Bone marrow (tissue), 2 donors: ENCODE measurements around the gene MPPED1.

Source experiments
- DNase-seq, 2 donors: peaks; one replicate each; lab custom pipeline; 2025; lab: John Stamatoyannopoulos, UW

Gene MPPED1

DNA sequence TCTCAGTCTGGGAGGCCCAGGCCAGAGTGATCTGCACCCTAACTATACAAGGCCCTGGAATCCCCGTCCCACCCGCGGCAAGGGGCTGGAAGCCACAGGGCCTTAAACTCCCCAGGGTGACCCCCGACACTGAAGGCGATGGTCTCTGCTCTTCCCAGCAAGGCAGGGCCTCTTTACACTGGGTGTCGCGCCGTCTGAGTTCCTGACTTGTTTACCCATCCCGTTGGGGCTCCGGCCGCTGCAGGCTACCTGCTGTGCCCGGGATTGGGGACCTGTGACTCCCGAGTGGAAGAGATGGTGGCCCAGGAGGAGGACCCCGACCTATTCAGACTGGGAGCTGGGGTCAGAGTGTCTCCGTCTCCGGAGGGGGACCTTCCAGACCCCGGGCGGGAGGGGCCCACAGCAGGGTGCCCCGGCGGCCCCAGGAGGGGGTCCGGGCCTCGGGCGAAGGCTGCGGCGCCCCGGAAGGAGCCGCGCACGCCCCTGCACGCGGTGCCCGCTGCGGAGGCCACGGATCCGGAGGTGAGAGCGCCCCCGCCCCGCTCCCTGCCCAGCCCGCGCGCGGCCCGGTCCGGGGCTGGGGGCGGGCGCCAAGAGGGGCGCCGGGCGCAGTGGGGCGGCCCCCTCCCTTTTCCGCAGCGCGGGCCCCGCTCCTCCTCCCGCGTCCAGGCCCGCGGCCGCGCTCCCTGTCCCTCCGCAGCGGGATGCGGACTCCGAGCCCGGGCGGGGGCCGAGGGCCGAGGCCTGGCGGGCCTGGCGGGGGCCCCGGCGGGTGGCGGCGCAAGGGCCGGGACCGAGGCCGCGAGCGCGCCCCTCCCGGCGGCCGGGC is 560 bp upstream of the MPPED1 start:
- DNase-seq: no peak

DNA sequence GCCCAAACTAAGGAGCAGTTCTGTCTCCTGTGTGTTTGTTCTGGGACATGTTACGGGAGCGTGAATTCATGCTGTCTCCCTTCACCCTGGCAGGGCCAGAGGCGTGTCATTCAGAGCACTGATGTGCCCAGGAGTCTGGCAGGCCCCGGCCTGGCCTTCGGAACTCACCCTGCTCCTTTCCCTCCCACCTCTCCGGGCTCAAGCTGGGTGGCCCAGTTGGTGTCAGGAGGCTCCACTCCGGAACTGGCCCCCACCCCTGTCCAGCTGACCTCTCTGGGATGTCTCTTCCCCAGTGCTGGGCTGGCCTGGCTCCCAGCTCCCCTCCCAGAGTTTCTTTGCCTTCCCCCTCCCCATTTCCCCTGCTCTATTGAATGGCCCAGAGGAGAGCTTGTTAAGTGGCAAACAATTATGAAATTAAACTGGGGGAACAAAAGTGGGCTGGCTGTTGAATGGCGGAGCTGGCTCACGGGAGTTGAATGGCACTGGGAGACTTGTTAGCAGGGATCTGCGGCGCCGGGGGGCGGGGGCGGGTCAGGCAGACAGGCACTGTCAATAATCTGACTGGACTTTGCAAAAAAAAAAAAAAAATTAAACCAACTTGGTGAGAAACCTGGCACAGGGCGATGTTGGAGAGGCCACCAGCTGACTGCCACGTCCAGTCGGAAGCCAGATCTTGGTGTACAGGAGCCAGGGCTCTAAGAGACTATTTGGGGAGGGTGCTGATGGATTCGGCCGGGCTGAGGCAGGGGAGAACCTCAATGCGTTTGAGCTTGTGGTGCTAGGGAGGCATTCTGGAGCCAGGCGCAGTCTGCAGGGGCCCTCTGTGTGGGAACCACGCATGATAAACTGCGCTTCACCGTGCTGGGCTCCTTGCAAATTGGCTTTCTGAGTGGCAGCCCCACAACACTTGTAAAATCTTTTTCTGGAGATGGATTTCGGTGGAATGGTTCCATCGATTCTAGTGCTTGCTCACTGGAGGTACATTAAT is 1.3 kb downstream of the MPPED1 start:
- no peak for DNase-seq

DNA sequence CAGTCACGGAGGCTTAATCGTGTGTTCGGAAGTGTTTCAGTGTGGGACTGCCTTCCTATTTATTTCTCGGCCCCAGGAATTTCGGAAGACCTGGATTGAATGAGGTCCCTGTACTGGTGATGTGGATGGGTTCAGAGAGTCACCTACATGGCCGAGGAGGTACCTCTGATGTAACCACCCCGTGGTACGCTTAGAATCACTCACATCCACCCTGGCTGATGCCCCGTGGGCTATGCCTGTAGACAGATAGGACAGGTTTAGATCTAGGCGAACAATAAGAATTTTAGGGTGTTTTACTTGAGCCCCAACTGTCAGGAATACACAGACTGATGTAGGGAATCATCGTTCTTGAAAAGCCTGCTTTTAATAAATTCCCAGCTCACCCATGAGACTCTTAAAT is 2.0 kb downstream of the MPPED1 start:
- DNase-seq: no peak

DNA sequence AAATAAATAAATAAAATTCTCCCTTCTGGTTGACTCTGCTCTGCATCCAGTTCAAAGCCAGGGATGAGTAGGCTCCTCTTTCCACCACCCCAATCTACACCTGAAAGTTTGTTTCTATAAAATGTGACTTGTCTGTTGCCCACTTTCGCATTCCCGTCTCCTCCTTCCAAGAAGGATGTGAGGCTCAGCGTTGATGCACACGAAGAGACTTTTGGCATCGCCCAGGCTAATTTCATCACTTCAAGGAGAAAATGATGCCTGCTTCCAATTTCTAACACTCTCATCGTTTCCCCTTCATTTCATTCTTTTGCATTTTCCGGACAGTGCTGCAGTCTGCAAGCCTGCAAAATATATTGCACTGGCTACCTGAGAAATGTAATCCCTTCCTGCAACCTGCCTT is 3.9 kb downstream of the MPPED1 start:
- DNase-seq: no peak

DNA sequence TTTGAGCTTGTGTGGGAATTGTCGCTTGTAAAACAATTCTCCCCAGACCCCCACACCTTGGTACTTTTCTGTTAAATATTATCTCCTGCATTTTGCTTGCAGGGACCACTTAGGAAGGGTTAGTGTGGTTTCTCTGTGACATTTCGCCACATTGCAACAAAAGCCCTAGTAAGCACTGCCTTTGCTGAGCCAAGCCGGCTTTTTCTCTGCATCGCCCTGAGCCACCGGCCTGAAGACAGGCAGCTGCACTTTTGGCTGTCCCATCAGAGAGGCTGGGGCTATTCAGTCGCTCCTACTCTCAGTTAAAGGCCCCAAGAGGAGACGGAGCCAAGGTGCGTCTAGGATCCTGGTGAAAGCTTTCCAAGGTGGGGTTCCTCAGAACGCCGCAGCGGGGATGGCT is 5.7 kb downstream of the MPPED1 start:
- no peak for DNase-seq

DNA sequence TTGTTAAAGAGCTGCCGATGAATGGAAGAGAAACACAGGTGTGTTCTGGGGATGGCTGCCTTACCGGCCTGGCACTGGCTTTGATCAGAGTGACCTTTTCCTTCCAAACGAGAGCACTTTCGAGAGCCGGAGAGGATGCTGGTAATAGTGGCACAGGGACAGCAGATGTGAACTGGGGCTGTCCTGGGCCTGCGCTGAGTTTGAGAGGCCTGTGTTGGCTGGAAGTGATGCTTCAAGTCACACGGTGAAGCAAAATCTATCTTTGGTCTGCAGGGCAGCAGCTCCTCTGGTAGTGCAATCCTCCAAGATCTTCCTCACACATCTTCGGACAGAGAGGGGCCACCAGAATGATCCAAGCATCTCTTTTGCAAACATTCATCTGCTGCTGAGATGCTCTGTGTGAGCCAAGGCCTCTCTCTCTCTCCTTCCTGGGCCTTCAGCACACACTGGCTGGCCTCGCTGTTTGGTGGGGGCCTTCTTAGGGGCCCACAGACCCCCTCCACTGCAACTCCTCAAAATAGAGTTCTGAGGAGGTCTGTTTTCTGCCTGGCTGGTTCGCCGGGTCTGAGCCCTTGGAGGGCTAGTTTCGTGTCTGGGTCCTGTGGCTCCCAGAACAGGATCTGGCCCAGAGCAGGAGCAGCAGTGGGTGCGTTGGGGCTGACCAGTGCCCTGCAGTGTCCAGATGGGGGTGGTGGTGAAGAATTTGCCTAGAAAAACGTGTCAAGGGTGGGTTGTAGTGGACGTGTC is 6.4 kb downstream of the MPPED1 start:
- DNase-seq: no peak

DNA sequence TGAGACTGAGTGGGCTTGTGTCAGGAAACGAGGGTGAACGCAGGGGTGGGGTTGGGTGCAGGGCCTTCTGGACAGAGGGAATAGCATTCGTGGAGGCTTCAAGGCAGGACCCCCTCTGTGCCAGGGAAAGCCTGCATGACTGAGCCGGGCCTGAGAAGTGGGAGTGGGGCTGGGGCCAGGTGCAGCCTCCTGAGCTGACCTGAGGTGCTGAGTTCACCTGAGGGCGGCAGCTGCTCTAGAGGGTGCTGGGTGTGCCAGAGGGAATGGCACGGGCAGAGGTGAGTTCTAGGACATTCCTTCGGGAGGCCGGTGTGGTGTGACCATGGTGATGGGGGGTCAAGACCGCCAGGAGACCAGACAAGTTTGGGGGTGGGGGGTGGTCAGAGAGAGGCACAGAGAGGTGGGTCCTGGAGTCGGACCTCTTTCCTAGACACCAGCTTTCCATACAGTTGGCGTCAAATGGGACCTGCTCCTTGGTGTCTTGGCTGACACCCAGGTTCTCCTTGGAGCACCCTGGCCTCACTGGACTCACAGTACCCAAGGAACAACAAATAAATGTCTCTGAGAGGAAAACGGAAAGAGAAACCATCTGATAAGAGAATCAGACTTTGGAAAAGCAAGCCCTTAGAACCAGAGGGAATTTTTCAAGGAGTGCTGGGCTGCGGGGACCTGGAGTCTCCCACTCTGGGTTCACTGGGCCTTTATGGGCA is 7.7 kb downstream of the MPPED1 start:
- no peak for DNase-seq

DNA sequence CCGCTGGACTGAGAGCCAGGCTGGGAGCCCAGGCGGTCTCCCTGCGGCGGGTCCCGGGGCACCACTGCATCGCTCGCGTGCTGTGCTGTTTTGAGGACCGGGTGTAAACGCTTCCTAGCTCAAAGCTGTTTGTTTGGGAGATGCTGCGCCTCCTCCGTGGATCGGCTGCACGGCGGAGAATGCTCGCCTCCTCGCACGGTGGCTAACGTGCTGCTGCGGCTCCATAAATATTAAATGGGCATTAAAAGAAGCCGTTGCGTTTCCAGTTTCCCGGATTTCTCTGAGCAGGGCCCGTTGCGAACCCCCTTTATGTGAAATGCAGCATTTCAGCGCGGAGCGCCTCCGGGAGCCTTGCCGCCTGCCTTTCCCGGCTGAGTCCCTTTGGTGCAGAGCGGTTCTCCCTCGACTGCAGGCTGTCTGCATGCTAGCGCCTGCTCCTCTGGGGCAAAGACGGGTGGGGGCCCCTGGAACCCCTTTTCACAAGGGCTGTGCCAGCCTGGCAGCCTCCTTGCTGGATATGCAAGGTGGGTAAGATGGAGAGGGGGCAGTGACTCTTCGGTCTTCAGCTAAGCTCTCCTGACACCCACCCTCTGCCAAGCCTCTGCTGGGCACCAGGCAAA is 9.3 kb downstream of the MPPED1 start:
- DNase-seq: no peak

DNA sequence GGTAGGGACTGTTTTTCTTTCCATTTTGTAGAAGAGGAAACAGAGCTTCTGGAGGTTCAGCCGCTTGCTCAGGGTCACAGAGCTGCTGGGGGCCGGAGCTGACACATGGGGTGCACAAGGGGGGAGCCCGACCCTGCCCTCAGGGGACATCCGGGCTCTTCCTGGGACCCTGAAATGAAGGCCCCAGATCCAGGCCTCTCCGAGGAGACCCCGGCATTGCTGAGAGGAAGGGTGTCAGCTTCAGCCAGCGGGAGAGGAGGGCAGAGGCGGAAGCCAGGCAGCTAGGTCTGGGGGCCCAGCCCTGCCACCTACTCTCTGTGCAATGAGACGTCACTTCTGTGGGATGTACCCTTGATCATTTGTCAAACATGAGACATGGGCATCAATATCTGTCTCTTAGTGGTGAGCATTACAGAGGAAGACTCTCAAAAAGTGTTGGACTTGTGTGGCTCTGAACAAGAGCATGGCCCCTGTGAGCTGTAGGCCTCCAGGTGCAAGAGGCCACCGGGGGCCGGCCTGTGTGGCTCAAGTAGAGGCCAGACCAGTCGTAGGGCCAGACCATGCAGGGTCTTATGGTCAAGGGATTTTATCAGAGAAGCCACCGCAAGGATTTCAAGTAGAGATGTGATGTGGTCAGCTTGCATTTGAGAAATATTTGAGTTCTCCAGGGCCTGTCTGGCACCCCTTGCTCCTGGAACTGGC is 10.3 kb downstream of the MPPED1 start:
- DNase-seq: no peak

DNA sequence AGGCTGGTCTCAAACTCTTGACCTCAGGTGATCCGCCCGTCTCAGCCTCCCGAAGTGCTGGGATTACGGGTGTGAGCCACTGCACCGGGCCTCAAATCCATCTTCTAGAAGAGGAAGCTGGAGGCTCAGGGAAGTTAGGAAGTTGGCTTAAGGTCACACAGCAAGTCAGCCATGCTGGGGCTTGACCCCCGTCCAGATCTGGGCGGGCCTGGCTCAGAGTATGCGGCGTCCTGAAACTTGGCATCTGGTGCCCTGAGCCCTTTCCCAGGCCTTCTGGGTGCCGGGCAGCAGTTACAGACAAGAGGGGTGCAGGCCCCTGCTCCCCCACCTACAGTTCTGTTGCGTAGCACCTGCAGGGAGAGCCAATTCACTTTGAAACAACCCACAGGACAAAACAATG is 11.2 kb downstream of the MPPED1 start:
- no peak for DNase-seq

DNA sequence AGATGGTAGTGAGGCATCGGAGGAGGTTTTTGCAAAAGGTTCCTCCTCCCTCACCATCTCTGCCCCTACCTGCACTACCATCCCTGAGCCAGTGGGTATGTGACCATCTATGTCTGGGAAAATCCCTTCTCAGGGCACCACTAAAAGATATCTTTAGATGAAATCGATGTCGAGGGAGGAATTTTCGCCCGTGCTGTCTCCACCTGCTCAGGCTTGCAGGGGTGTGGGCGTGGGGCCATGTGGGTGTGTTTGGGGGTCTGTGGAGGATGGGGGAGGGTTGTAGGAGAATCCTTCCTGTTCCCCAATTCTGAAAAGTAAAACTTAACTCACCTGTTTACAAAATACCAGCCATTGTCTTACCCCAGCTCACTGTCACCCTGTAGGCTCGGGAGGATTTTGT is 12.4 kb downstream of the MPPED1 start:
- no peak for DNase-seq

DNA sequence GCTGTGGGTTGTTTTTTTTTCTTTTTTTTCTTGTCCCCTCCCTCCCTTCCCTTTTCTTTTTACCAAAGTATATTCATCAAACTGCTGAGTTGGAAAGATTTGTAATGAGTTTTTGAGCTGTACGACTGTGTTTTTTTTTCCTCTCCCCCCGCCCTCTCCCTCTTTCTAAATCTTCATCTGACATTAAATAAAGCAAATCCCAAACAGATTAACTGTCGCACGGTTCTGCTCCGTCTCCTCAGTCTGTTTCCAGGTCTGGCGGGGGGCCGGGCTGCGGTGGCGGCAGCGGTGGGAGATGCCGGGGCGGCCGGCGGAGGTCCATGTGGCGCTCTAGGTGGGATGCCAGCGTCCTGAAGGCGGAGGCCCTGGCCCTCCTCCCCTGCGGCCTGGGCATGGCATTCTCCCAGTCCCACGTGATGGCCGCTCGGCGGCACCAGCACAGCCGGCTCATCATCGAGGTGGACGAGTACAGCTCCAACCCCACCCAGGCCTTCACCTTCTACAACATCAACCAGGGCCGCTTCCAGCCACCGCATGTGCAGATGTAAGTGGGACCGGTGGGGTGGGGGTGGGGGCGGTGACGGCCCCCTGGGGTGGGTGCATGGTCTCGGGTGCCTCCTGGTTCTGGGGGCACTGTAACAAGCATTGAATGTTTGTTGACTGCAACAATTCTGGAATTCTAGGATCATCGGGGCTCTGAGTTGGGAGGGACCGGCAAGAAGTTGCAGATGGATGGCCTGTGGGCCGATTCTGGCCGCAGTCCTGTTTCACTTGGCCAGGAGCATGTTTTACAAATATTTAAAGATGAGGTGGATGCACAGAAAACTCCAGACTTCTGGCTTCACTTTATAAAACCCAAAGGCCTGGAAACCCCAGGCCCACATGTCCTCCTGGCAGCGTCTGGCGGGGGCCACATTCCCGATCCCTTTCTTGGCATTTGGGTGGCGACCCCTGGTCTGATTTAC is 13.1 kb downstream of the MPPED1 start:
- no peak for DNase-seq

DNA sequence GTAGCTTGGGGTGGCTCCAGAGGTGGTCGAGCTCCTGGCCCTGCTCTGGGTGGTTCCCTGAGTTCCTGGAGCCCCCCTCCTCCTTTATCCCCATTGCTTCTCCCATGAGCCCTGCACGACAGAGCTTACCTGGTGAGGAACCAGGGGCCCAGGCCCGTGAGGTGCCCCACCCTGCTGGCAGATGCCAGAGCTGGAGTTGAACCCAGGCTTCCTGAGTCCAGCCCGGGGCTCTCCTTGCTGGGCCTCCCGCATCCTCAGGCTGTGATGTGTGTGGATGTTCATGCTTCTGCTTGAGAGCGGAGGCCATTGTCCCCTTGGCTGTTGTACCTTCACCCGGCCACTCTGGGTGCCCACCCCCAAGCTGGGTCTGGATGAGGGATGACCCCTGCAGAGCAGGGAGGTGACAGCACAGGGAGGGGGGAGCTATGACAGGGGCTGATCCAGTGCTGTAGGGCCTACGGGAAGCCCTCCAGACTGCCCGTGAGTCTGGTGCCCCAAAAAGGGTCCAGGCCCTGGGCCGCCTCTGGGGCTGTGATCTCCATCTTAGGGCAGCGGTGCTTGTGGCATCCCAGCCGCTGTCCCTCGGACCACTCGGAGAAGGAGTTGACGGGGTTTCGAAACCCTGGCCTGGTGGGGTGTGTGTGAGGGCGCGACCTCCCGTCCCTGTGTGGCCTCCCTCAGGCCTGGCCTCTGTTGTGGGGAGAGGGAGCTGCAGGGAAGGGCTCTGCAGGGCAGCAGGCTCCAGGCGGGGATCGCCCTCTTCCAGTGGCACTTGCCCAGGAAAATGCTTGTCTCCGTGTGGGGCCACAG is 14.4 kb downstream of the MPPED1 start:
- no peak for DNase-seq

DNA sequence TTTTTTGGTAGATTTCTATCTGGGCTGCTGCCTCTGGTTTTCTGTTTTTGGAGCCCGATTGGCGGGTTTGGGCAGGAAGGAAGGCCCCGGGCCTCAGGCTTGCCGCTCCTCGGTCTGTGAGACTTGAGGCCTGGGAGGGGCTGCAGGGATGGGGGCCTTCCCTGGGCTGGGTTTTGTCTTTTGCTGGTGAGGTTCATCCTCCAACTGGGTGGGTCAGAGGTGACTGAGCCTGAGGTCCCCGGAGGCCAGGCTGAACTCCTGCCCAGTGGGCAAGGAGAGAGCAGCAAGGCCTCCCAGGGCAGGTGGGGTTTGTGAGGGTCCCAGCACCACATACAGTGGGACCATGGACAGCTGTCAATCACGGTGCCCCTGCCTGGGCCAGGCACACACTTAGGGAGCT is 15.0 kb downstream of the MPPED1 start:
- no peak for DNase-seq

DNA sequence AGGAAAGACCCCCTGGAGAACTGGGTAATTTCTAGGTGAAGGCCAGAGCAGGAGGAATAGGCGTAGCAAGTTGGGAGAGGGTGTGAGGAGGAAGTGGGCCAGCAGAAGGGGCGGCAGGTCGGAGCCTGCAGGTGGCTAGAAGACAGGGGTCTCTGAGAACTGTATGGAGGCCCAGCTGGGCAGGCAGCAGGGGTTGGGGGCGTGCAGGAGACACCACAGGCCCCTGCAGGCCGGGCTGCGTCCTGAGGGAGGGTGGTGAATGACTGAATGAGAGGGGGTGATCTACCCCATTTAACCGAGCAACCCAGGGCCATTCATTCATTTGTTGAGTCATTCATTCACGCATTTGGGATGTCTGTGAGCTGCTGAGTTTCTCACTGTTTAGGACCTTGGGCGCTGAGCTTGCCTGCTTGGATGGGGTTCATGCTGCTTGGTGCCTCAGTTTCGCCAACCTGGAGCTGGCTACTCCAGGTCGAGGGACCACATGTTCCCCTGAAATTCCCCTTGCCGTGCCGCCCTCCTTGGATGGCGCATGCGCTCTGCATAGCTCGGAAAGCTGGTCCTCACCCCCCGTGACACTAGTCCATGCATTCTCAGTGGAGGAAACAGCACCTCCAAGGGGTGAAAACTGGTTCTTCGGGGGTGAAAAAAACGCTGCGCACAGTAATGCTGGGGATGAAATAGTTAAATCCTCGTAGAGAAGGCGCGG is 15.6 kb downstream of the MPPED1 start:
- DNase-seq: no peak

DNA sequence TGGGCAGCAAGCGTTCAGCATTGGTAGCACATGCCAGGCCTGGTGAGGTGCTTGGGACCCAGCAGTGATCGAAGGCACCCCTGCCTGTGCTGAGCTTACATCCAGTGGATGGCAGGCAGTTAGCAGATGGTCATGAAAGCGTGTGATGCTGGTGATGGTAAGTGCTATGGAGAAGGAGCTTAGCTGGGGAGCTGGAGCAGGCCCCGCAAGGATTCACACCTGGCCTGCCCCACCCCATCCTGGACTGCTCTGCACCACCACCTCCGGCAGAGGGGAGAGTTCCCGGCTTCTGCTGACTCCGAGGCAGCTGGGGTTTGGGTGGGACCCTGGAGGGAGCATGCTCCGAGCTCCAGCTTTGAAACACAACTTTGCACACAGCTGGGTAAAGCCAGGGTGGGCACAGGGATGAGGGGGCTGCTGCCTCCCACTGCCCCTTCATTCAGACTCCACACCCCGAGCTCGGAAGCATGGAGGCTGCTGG is 16.2 kb downstream of the MPPED1 start:
- DNase-seq: no peak

DNA sequence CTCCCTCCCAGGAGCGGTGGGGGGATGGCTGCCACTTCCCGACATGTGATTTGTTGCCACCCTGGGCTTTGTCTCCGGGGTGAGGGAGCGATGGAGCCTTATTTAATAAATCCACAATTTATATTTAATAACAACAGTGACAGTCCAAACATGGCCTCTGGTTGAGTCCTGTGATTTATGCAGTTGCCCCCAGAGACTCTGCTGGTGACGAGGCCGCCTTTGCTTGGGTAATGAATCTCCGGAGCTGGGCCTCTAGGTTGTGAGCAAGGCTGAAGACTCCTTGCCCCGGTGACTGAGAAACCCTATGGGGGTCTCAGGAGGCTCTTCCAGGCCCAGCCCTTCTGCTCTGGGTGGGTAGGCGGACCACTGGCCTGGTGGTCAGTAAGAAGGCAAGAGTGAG is 16.7 kb downstream of the MPPED1 start:
- DNase-seq: no peak

DNA sequence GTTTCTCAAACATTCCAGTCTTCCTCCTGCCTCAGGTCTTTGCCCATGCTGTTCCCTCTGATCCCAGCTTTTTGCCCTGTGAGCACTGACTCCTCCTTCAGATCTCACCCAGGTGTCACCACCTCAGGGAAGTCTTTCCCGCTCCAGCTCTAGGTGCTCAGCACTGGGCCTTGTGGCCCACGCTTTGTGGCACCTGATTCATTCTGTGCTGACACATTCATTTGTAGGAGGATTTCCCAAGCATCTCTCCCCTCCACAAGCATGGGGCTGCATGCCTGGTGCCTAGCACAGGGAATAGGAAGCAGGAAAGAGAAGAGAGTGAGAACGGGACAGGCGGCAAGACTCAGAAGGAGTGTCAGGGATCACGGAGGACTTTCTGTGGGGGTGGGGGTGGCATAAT is 17.6 kb downstream of the MPPED1 start:
- DNase-seq: no peak
